Measurements from ENCODE around the gene ZMYND8.
"Not testable (repeated sequence)": the region's sequence is repeated elsewhere in the genome, so short reads cannot be mapped to it uniquely, and the experiment has no call there.

ZMYND8 gene

GRCh38 chr20:47243532-47244305 lies 112.8 kb downstream of the ZMYND8 start:
- DNase-seq: no peak

GRCh38 chr20:47243003-47243402 lies 113.5 kb downstream of the ZMYND8 start:
- no peak for DNase-seq

GRCh38 chr20:47241345-47241781 lies 115.1 kb downstream of the ZMYND8 start:
- DNase-seq: no peak

- DNase-seq: not testable (repeated sequence)
Measured at GRCh38 chr20:47240096-47240495, 116.4 kb downstream of the ZMYND8 start.

GRCh38 chr20:47239719-47240067 lies 116.8 kb downstream of the ZMYND8 start:
- no peak for DNase-seq

GRCh38 chr20:47238780-47239718 lies 117.5 kb downstream of the ZMYND8 start:
- DNase-seq: no peak

GRCh38 chr20:47237715-47238114 lies 118.8 kb downstream of the ZMYND8 start:
- no peak for DNase-seq

- no peak for DNase-seq
Measured at GRCh38 chr20:47236639-47236900, 119.9 kb downstream of the ZMYND8 start.

GRCh38 chr20:47235853-47236638 lies 120.5 kb downstream of the ZMYND8 start:
- DNase-seq: no peak

- no peak for DNase-seq
Measured at GRCh38 chr20:47235111-47235510, 121.4 kb downstream of the ZMYND8 start.

GRCh38 chr20:47233333-47234188 lies 122.9 kb downstream of the ZMYND8 start:
- DNase-seq: no peak

GRCh38 chr20:47232518-47232917 lies 124.0 kb downstream of the ZMYND8 start:
- DNase-seq: no peak

GRCh38 chr20:47231382-47232039 lies 125.0 kb downstream of the ZMYND8 start:
- no peak for DNase-seq

- no peak for DNase-seq
Measured at GRCh38 chr20:47230811-47231256, 125.7 kb downstream of the ZMYND8 start.

GRCh38 chr20:47228654-47229053 lies 127.8 kb downstream of the ZMYND8 start:
- no peak for DNase-seq

- DNase-seq: no peak
Measured at GRCh38 chr20:47227576-47227975, 128.9 kb downstream of the ZMYND8 start.

GRCh38 chr20:47227119-47227518 lies 129.4 kb downstream of the ZMYND8 start:
- no peak for DNase-seq

- no peak for DNase-seq
Measured at GRCh38 chr20:47225458-47225857, 131.0 kb downstream of the ZMYND8 start.

GRCh38 chr20:47224857-47225256 lies 131.6 kb downstream of the ZMYND8 start:
- DNase-seq: no peak

GRCh38 chr20:47224300-47224791 lies 132.2 kb downstream of the ZMYND8 start:
- no peak for DNase-seq

GRCh38 chr20:47223896-47224295 lies 132.6 kb downstream of the ZMYND8 start:
- DNase-seq: no peak
